Glutamatergic neuron (in vitro differentiated cells): ENCODE results near the gene TMEM154. TPM values are rescaled to one million over a fixed set of nuclear protein-coding genes. Genes with fewer than 3 reads are reported as not detected.

Source experiments
- DNase-seq: peaks from one replicate; pipeline ENCODE4 v3.0.0; 2022
- H3K27ac Mint-ChIP-seq: one replicate; pipeline ENCODE4 v1.8.0; 2020; ENCODE audit warnings: mild to moderate bottlenecking, mixed read lengths, inconsistent platforms; ENCODE audit not compliant: unreplicated experiment
- H3K27me3 Mint-ChIP-seq: one replicate; pipeline ENCODE4 v1.8.0; 2020; ENCODE audit warnings: mild to moderate bottlenecking, moderate library complexity, mixed read lengths, inconsistent platforms; ENCODE audit not compliant: unreplicated experiment
- H3K36me3 Mint-ChIP-seq: one replicate; pipeline ENCODE4 v1.8.0; 2020; ENCODE audit warnings: mild to moderate bottlenecking, mixed read lengths, inconsistent platforms; ENCODE audit not compliant: unreplicated experiment
- H3K4me1 Mint-ChIP-seq: one replicate; pipeline ENCODE4 v1.8.0; 2020; ENCODE audit warnings: mild to moderate bottlenecking, low read depth, mixed read lengths, inconsistent platforms; ENCODE audit not compliant: unreplicated experiment
- H3K4me3 Mint-ChIP-seq: one replicate; pipeline ENCODE4 v1.8.0; 2020; ENCODE audit warnings: mild to moderate bottlenecking, mixed read lengths, inconsistent platforms; ENCODE audit not compliant: unreplicated experiment
- H3K9me3 Mint-ChIP-seq: one replicate; pipeline ENCODE4 v1.8.0; 2020; ENCODE audit warnings: mild to moderate bottlenecking, moderate library complexity, mixed read lengths, inconsistent platforms; ENCODE audit not compliant: unreplicated experiment
- total RNA-seq: library from RNA; stranded (reverse); fragmentation: NEBNext Ultra II Directional; extraction: Animal tissue kit (Norgen Biotek cat#: 25700); gene quantifications from one replicate; pipeline ENCODE4 v1.2.1, GENCODE V29; 2021; ENCODE audit not compliant: unreplicated experiment
- TF ChIP-seq, protein P1 (sequence below): fragments of 200-600 bp; sonication (generic); IDR thresholded peaks from one replicate; pipeline ENCODE4 v1.5.0; 2021; ENCODE audit not compliant: partially characterized antibody, unreplicated experiment

The TMEM154 gene
- total RNA-seq, 1 donor from 2014 or later = 0.22 TPM

DNA sequence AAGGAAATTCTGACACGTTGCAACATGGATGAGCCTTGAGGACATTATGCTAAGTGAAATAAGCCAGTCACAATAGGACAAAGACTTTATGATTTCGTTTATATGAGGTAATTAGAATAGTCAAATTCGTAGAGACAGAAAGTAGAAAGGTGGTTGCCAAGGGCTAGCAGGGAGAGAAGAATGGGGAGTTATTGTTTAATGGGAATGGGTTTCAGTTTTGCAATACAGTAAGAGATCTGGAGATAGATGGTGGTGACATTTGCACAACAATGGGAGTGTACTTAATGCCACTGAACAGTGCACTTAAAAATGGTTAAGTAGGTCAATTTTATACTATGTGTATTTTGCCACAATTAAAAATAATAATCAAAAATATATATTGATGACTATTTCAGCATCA is 43.4 kb upstream of the TMEM154 start:
- no peak for DNase-seq
- H3K27ac Mint-ChIP-seq = no peak overlapping the region
- H3K4me1 Mint-ChIP-seq = no peaks in the 10 kb centered on the region
- H3K4me3 Mint-ChIP-seq = no peak overlapping the region
- H3K9me3 Mint-ChIP-seq = peaks cover 5% of the 10 kb centered on the region
- TF ChIP-seq, protein P1, sequence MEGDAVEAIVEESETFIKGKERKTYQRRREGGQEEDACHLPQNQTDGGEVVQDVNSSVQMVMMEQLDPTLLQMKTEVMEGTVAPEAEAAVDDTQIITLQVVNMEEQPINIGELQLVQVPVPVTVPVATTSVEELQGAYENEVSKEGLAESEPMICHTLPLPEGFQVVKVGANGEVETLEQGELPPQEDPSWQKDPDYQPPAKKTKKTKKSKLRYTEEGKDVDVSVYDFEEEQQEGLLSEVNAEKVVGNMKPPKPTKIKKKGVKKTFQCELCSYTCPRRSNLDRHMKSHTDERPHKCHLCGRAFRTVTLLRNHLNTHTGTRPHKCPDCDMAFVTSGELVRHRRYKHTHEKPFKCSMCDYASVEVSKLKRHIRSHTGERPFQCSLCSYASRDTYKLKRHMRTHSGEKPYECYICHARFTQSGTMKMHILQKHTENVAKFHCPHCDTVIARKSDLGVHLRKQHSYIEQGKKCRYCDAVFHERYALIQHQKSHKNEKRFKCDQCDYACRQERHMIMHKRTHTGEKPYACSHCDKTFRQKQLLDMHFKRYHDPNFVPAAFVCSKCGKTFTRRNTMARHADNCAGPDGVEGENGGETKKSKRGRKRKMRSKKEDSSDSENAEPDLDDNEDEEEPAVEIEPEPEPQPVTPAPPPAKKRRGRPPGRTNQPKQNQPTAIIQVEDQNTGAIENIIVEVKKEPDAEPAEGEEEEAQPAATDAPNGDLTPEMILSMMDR = no peak
- H3K27me3 Mint-ChIP-seq = no peaks in the 10 kb centered on the region
- H3K36me3 Mint-ChIP-seq = no peaks in the 10 kb centered on the region

DNA sequence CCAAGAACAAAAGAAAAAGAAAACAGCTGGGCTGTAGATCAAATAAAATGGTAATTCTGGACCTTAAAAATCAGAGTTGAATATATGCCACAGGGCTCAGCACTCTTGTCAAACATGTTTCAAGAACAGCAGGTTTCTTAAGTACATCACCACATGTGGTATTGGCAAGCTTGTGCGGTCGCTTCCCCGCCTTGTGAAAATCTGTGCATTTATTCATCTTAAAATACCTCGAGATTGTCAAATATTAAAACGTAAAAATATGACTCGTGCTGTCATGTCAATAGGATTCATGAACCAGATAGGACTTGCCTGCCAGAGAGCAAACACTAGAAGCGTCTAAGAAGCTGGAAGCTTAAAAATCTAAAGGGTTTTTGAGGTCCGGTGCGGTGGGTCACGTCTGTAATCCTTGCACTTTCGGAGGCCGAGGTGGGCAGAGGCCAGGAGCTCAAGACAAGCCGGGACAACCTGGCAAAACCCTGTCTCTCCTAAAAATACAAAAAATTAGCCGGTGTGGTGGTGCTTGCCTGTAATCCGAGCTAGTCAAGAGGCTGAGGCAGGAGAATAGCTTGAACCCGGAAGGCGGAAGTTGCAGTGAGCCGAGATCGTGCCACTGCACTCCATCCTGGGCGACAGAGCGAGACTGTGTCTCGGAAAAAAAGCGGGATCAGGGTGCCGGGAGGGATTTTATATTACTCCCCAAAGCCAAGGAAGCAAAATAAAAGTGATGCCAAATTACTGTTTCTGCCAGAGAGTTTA is 40.2 kb upstream of the TMEM154 start:
- Mint-ChIP-seq H3K27ac (no peak overlapping the region), H3K4me3 (no peak overlapping the region), H3K36me3 (peaks cover 4% of the 10 kb centered on the region), H3K9me3 (peaks cover 2% of the 10 kb centered on the region), H3K27me3 (no peaks in the 10 kb centered on the region), H3K4me1 (no peaks in the 10 kb centered on the region)
- DNase-seq = no peak
- TF ChIP-seq, protein P1 = no peak

DNA sequence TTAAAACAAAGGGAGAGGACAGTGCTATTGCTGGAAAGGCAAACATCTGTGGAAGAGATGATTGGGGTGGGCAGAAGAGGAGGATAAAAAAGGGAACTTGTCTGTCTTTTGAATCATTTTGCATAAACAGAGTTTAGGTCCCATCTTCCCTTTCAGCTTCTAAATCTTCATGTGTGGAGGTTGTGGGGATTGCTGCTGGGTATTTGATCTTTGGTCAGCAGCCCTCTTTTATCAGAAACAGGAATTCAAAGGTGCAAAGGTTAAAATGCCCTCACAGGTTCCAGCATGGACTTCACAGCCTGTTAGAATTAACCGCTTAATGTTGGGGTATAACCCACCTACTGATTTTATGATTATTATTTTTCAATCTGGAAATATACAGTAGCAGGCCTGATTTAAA is 39.5 kb upstream of the TMEM154 start:
- peaks cover 2% of the 10 kb centered on the region for H3K4me1 Mint-ChIP-seq
- H3K9me3 Mint-ChIP-seq = peaks cover 2% of the 10 kb centered on the region
- DNase-seq = no peak
- H3K4me3 Mint-ChIP-seq = no peak overlapping the region
- H3K36me3 Mint-ChIP-seq = peaks cover 4% of the 10 kb centered on the region
- no peaks in the 10 kb centered on the region for H3K27me3 Mint-ChIP-seq
- no peak overlapping the region for H3K27ac Mint-ChIP-seq
- TF ChIP-seq, protein P1 = no peak

GRCh38 chr4:152715076-152715475 is 35.3 kb upstream of the TMEM154 start:
- DNase-seq = no peak
- H3K36me3 Mint-ChIP-seq = peaks cover 4% of the 10 kb centered on the region
- H3K27me3 Mint-ChIP-seq = no peaks in the 10 kb centered on the region
- H3K4me3 Mint-ChIP-seq = no peak overlapping the region
- peaks cover 7% of the 10 kb centered on the region for H3K4me1 Mint-ChIP-seq
- H3K9me3 Mint-ChIP-seq = no peaks in the 10 kb centered on the region
- TF ChIP-seq, protein P1 = no peak
- no peak overlapping the region for H3K27ac Mint-ChIP-seq

GRCh38 chr4:152713951-152714705 is 34.3 kb upstream of the TMEM154 start:
- Mint-ChIP-seq H3K27me3 (no peaks in the 10 kb centered on the region), H3K27ac (no peak overlapping the region), H3K4me3 (no peak overlapping the region), H3K36me3 (peaks cover 4% of the 10 kb centered on the region), H3K4me1 (peaks cover 7% of the 10 kb centered on the region), H3K9me3 (no peaks in the 10 kb centered on the region)
- TF ChIP-seq, protein P1 = no peak
- no peak for DNase-seq
